Raji (cell line): ENCODE results near the gene PLEKHG4B.

Experiments
- POLR2A ChIP-seq: IDR thresholded peaks from 2 replicates; pipeline ENCODE4 v1.6.1; 2011; ENCODE audit warnings: low read depth, low read length, control low read depth; ENCODE audit not compliant: insufficient read depth

PLEKHG4B gene

DNA sequence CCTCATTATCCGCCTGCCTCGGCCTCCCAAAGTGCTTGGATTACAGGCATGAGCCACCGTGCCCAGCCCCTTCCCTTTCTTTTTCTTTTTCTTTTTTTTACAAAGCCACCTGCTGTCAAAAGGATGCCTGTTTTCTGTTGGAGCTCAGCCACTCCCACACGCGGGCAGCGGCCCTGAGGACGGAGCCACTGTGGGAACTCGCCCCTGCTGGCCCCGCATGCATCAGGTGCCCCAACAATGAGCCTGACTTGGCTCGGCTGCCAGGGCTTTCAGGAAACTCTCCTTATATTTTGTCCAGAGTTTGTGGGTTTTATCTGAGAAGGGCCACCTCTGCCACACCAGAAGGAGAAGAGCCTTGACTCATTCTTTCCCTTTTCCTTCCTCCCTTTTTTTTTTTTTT lies 62.3 kb downstream of the PLEKHG4B start:
- no peak for TF ChIP-seq POLR2A

DNA sequence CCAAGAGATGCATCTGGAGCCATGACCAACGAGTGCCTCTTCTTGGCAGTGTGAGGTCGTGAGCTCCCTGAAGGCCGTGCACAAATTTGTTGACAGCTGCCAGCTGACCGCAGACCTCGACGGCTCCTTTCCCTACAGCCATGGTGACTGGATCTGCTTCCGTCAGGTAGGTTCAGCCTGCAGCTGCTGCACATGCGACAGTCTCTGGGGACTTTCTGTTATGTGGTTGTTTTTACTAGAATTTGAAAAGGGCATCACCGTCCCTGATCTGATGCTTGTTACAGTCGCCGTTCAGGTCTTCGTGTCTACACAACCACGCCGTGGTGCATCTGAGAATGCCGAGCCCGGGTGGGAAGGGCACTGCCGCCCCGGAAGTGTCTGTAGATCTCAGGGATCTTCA lies 62.9 kb downstream of the PLEKHG4B start:
- TF ChIP-seq POLR2A, result no peak

DNA sequence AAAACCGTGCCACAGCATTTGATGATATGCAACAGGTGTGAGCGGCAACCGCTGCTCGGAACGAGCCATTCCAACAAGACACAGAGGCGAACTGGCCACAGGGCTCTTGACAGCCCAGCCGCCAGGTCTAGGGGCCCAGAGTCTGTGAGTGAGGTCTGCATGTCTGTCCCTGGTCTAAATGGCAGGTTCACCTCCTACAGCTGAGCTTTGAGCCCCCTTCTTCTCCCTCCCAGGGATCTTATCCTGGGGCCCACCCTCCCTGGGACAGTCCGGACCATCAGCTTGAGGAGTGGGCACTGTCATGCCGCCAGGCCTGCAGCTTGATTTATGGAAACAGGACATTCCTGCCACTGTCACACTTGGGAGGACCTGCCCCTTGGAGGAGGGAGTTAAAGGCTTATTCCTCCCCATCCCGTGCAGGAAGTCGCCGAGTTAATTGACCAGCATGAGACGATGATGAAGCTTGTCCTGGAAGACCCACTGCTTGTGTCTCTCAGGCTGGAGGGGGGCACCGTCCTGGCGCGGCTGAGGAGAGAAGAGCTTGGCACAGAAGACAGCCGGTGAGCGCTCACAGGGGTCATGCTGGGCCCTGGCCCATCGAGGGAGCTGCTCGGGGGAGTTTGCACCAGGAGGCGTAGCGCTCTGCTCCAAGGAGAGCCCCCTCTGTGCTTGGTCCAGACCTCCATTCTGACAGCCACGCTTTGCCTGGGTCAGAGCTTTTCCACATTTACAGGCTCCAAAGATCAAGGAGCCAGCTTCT lies 63.9 kb downstream of the PLEKHG4B start:
- no peak for TF ChIP-seq POLR2A

DNA sequence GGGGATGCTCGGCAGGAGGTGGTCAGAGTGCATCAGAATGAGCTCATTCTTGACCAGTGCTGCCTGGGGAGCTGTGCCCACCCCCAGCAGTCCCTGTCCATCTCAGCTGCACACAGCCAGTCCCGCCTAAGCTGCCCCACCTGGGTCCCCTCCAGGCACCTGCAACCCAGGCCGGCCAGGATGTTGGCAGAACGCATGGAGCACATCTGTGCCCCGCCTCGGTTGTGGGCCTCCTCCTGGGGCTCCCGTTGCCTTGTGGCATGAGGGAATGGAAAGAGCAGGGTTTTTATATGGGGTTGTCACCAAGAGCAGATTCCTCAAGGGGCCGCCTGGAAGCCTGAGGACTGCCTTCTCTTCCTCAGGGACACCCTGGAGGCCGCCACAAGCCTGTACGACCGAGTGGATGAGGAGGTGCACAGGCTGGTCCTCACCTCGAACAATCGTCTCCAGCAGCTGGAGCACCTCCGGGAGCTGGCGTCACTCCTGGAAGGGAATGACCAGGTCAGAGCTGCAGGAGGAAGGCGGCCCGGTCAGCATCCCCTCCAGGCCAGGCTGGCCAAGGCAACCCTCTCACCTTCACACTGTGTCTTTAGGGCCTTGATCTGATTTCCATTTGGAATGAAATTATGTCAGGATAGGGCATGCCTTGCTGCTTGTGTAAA lies 64.6 kb downstream of the PLEKHG4B start:
- TF ChIP-seq POLR2A, result no peak

DNA sequence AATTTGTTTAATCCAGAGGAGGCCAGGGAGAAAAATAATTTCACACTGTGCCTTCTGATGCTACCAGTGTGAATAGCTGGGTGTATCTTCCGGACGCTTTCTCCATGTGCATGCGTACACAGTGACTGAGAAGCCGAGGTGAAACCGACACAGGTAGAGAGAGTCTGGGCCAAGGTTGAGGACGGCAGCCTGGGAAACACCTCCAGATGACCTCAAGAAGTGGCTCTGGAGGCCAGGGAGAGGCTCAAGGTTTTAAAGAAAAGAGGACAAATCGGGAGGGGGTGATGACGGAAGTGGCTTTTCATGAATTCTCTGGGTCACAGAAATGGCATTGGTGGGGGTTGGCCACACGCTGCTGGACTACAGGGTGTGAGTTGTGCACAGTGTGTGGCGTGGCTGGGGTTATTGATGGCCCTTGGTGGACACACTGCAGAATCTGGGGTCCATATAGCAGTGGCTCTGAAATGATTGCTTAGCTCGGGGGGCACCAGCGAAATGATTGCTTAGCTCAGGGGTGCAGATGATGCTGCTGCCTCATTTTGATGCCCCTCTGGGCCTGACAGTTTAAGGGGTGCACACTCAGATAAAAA lies 65.3 kb downstream of the PLEKHG4B start:
- no peak for TF ChIP-seq POLR2A

DNA sequence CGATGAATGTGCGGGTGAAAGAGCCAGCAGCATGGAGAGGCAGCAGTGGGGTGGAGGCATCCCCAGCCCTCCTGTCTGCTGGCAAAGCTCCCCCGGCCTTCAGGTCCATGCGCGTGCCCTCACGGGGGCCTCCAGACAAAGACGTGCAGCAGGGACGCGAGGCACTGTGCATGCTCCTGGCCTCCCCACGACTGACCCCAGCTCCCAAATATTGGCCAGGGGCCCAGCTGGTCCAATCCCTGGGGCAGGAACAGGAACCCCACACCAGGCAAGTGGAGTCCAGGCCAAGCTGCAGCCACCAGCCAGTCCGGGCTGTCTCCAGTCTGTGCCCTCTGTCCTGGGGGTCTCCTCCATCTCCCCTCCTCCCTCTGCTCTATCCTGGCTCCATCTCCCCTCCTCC lies 65.8 kb downstream of the PLEKHG4B start:
- no peak for TF ChIP-seq POLR2A

DNA sequence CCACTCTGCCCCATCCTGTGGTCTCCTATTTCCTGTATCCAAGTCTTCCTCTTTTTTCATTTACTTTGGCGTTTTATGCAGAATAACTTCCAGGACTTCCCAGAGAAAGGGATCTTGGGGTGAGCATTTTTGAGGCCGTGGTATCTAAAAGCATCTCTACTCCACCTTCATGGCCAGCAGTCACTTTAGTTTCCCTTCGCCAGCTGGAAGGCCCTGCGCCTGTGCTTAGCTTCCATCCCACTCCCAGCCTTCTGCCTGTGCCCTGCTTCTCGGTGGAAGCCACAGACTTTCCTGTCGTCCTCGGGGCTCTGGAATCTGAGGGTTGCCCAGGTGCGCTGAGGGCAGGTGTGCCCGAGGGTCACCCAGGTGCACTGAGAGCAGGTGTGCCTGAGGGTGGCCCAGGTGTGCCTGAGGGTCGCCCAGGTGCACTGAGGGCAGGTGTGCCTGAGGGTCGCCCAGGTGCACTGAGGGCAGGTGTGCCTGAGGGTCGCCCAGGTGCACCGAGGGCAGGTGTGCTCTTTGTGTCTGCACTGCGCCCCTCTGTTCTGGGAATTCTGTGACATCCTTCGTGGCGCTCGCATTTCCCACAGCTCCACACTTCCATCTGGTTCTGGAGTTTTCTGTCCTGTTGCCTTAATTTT lies 67.0 kb downstream of the PLEKHG4B start:
- TF ChIP-seq POLR2A, result no peak

DNA sequence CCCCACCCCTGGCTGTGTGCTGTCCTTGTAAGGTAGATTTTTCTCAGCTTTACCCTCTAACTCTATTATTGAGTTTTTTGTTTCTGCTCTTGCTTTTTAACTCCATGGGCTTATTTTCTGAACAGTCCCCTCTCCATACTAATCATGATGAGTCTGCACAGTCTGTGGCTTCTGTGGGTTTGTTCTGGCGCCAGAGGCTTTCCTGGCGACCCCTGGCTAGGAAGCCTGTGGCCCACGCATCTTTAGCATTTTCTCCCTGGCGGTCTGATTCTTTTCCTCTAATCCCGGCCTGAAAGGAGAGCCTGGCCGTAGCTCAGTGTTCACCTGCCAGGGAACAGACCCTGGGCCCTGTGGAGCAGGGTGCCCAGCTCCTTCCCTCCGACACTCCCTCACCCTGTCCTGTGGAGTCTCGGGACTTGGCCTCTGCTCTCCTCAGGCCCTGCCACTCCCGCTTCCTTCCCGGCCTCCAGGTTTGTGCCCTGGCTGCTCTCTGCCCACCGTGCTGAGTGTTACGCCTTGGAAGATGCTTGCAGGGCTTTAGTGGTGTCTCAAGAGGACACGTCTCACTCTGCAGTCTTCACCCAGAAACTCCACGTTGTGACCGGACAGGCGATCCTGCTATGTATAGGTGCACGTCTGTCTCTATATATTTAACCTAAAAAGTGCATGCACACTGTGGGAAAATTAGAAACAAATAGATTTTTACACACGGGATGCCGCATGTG lies 67.6 kb downstream of the PLEKHG4B start:
- TF ChIP-seq POLR2A, result no peak

DNA sequence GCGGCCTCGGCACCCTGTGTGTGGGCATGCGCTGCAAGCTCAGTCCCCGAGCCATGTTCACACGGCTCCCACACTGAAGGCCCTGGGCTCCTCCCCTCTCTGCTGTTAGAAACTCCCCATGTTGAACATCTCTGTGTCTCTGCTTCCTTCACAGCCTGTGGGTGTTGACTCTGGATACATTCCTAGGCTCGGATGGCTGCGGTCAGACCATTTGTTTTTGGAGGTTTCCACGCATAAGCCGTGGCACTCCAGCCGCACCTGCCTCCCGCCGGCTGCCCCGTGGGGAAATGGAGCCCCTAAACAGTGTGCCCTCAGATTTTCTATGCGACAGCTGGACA lies 68.2 kb downstream of the PLEKHG4B start:
- no peak for TF ChIP-seq POLR2A

DNA sequence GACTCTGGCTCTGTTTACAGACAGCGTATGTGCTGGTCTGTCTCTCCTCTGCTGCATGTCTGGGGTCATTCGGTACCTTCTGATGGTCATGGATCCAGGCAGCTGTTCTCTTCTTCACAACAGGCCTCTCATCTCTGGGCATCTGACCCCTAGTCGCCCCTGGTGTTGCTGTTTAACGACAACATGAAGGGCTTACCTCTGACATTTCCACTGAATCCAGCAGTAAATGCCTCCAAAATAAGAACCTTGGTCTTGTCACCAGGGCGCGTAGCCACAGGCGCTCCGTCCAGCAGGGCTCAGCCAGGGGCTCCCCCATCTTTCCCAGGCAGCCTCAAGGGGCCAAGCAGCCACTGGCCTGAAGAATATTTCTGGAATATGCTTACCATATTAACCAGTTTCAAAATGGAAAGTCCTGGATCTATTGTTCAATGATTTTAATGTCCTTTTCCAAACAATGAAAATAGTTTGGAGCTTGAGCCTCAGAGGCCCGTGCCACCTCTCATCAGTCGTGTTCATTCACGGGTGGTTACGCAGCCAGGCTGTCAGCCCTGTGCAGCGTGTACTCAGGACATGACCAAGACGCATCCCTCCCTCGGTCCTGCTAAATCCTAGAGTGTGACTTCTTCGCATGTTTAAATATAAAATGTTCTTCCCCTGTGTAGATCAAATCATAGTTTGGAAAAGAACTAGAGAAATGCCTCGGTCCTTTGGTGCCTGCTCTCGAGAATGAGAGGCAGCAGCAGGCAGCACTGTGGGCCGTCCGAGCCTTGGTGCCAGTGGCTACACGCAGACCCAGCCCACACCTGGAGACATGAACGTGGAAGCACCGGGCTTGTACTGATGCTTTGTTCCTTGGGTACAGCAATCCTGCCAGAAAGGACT lies 69.2 kb downstream of the PLEKHG4B start:
- no peak for TF ChIP-seq POLR2A

DNA sequence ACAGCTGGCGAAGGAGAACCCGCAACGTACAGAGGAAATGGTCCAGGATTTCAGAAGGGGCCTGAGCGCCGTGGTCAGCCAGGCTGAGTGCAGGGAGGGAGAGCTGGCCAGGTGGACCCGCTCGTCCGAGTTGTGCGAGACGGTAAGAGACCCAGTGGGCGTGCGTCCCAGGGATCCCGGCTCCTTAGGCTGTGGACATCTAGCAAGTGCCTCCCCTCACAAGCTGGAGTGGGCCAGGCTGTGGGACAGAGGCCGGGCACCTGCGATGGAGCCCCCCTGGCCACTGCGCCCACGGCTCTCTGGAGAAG lies 69.8 kb downstream of the PLEKHG4B start:
- no peak for TF ChIP-seq POLR2A

DNA sequence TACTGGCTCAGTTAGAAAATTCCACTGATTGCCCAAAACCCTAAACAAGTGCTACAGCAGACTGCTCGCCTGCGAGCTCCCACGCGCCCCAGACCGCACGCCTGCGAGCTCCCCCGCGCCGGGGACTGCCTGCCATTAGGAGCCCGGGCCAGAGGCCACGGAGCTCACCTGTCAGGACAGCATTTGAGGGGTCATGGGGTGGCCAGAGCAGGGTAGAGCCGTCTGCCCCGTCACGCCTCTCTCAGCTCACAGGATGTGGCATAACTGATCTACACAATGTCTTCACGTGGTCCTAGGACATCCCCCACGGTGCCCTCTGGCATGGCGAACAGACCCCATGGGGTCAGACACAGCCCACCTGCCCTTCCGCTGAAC lies 70.2 kb downstream of the PLEKHG4B start:
- no peak for TF ChIP-seq POLR2A

DNA sequence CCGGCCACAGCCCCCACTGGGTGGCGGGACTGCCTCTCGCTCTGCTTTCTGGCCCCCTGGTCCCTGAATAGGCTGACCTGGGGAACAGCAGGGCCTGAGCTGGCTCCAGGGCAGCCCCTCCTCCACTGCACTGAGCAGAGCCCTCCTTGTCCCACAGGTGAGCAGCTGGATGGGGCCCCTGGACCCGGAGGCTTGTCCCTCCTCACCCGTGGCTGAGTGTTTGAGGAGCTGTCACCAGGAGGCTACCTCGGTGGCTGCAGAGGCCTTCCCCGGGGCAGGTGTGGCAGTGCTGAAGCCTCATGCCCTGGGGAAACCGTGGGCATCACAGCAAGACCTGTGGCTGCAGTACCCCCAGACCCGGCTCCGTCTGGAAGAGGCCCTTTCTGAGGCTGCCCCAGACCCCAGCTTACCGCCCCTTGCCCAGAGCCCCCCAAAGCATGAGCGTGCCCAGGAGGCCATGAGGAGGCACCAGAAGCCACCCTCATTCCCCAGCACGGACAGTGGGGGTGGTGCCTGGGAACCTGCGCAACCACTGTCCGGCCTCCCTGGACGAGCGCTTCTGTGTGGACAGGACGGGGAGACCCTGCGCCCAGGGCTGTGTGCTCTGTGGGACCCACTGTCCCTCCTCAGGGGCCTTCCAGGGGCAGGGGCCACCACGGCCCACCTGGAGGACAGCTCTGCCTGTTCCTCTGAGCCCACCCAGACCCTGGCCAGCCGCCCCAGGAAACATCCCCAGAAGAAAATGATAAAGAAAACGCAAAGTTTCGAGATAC lies 70.8 kb downstream of the PLEKHG4B start:
- no peak for TF ChIP-seq POLR2A

DNA sequence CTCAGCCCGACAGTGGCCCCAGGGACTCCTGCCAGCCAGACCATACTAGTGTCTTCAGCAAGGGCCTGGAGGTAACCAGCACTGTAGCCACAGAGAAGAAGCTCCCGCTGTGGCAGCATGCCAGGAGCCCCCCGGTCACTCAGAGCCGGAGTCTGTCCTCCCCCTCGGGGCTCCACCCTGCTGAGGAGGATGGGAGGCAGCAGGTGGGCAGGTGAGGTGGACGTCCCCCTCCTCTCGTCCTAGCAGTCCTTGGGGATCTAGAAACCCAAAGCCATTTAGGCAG lies 71.3 kb downstream of the PLEKHG4B start:
- no peak for TF ChIP-seq POLR2A
